ENCODE measurements around the gene CD248. TPM values are rescaled to one million over a fixed set of nuclear protein-coding genes. Genes with fewer than 3 reads are reported as not detected.
"Not testable (repeated sequence)": the region's sequence is repeated elsewhere in the genome, so short reads cannot be mapped to it uniquely, and the experiment has no call there.

Gene CD248
- polyA plus RNA-seq, 1 donor: 52.2 TPM

DNA sequence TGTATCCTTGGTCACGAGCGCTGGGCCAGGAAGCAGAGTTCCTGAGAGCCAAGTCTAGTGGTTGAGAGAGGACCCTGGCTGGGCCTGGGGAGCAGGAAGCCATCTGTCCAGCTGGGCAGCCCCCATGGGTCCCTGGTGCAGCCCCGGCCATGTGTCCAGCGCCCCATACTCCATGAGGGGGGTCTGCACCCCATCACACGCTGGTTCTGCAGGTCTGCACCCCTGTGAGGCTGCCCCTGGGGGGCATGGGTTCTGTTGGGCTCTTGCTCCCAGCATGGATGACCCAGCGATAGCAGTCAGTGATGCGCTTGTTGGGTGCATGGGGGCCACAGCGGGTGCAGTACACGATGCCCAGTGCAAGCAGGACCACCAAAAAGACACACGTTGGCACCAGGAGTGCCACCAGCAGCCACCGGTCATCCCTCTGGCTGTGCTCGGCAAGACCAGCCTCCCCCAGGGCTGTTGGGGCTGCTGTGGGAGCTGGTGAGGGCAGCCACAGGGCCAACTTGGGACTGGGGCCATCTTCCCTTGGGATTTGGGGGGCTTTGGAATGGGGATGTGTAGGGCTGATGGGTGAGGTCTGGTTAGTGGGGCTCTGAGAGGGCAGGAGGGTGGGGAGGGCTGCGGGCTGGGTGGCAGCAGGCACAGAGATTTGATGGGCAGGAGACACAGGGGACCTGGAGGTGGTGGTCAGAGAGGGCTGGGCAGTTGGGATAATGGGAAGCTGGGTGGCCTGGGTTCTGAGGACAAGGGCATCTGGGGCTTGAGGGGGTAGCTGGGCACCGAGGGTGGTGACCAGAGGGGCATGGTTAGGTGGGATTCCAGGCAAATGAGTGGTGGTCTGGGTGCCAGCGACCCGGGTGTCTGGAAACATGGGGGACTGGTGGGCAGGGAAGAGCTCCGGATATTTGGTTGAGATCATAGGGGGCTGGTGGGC, 2.0 kb downstream of the CD248 start:
- DNase-seq: no peak

DNA sequence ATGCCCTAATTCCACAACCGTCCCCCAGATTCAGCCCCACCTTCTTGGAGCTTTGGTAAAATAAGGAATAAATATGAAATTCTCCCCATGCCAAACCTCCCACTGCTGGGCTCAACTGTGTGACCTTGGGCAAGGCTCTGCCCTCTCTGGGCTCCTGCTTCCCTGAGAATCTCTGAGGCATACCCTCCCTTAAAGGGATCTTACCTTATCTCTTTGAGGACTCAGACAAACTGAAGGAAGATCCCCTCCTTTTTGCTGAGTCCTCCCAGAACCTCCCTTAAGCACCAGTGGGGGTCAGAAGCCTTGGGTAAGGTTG, 2.7 kb downstream of the CD248 start:
- no peak for DNase-seq

DNA sequence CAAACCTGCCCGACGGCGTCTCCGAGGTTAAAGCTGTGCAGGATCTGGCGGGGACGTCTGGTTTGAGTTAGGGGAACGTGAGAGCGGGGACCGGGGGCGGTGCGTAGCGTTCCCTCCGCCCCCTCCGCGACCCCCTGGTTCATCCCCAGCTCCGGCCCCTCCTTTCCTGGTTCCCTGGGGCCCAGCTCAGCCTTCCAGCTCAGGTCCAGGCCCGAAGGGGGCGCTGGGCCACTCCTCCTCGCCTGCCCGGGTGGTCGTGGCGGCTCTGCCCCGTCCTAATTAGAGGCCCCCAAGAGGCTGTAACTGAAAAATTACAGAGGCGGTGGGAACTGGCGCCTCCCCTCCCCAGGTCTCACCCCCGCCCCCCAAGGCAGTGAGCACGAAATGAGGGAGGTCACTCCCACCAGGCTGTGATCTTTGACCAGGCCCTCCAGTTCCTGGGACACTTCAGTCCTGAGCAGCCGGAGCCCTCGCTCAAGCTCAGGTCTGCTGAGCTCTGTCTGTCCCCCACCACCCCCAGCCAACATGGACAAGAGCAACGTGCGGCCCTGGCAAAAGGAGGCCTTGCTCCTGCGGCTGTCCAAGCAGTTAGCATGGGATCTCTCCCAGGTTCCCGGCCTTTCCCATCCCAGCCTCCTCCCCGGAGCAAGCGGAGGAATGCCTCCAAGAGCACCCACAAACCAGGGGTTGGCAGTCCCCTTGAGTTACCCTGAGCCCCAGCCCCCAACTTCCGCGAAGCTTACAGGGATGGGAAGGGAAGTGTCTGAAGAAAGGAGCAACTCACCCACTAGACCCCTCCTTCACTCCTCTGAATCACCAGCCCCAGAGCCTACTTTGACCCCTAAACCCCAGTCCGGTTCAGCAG, 3.3 kb downstream of the CD248 start:
- peak; percentile 75 for DNase-seq

DNA sequence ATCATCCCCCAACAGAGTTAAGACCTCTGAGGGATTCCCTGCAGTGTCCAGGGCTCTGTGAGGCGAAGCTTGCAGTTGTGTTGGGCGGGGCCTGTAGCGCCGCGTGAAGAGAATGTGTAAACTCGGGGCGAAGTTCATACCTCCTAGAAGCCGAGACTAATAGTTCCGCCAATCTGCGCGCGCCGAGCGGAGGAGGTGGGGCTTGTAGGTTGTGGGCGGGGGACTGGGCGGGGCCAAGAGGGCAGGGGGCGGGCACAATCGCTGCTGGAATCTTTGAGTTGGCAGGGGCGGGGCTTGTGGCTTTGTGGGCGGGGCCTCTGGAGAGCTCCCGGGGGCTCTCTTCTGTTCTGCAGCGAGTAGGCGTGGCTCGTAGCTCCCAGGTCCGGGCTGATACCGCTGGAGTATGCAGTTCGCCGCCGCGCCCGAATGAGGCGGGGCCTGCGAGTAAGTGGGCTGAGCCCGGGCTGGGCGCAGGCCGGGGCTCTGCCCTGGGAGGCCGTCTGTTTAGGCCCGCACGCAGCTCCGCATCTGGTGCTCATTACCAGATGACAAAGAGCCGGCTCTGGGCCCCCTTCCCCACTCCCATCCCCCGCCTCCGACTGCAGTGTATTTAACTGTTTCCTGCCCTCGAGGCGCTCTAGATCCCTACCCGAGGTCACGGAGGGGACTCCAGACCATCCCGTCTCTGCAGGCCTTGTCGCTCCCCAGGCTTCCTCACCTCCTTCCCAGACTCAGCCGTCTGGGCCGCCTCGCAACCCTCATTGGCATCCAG, 4.1 kb downstream of the CD248 start:
- DNase-seq: peak; percentile 97

DNA sequence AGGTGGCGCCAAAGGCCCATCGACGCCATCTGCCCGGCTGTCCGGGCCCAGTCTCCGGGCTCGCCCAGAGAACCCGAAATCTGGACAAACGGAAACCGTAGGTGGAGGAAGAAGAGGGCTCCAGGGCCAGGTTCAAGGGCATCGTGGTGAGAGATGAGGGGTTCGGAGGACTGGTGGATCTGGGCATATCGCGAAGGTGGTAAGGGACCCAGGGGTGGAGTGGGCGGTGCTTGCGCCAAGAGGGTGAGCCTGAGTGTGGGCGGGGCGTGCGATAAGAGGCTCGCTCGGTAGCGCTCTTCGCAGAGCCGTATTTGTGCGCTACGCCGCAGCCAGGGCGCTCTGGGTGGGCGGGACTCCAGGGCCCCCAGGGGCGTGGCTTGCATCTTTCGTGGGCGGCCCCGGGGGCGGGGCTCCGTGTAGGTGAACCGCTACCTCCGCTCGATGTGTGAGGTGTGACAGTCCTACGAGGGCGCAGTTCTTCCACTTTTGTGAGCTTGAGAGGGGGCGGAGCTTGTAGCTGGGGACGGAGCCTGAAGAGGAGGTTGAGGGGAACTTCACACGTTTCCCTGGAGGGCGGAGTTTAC, 4.8 kb downstream of the CD248 start:
- peak; percentile 88 for DNase-seq

DNA sequence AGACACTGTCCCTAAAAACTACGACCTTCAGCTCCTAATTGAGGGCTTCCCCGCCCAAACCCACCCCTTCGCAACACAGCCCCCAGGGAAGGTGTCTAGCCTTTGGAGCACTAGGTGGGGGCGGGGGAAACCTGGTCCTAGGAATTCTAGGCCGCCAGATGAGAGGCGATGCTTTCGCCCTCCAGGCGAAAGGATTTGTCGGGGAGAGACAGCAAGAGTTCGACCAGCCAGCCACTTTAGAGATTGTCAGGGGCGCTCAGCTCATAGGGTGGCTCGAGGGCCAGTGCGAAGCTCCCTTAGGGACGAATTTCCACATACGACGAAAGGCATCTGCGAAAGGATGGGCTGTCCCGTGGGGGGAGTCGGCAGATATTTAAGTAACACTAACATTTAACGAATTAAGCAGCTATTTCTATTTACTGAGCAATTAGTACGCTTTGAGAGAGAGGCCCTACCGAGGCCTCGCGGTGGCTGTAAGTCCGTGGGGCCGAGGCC, 5.3 kb downstream of the CD248 start:
- no peak for DNase-seq

DNA sequence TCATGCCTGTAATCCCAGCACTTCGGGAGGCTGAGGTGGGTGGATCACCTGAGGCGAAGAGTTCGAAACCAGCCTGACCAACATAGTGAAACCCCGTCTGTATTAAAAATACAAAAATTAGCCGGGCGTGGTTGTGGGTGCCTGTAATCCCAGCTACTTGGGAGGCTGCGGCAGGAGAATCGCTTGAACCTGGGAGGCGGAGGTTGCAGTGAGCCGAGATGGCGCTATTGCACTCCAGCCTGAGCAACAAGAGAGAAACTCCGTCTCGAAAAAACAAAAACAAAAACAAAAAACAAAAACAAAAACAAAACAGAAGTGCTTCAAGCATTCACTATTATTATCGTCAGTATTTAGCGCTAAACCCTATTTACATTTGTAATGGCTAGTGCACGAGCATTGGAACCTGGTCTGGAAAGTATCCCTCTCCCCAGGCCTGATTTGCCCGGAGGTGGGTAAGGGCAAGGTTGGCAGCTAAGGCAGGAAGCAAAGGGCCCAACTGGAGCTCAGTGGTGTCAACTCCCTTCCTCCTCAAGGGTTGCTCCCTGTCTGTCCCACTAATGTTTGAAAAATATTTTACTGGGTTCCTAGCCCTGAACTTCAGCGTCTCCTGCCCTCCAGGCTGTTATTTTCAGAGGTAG, 5.9 kb downstream of the CD248 start:
- not testable (repeated sequence) for DNase-seq

DNA sequence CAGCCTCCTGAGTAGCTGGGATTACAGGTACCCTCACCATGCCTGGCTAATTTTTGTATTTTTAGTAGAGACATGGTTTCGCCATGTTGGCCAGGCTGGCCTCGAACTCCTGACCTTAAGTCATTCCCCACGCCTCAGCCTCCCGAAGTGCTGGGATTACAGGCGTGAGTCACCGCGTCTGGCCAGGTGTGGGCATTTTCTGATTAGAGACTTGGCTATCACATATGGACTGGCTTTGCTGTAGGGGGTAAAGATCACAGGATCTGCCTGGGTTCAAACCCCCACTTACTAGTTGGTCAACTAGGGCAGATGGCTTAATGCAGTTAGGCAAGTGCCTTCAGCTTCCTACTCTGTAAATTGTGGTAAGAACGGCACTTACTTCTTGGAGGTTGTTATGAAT, 6.5 kb downstream of the CD248 start:
- DNase-seq: no peak

DNA sequence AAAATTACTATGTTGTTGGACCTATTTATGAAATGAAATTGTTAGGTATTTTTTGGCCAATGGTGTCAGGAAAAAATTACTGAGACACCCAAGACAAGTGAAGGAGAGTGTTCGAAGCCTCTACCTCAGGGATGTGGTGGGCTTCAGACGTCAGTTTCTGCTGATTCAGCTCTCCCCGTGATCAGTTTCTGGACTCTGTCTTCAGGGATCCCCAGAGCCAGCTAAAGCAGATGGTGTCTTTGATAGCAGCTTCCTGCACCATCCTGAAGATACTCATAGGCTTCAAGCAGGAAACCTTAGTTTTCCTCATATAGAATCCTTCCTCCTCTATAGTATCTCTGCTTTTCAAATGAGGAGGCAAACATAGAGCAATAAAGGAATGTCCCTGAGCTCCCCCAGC, 7.4 kb downstream of the CD248 start:
- no peak for DNase-seq

DNA sequence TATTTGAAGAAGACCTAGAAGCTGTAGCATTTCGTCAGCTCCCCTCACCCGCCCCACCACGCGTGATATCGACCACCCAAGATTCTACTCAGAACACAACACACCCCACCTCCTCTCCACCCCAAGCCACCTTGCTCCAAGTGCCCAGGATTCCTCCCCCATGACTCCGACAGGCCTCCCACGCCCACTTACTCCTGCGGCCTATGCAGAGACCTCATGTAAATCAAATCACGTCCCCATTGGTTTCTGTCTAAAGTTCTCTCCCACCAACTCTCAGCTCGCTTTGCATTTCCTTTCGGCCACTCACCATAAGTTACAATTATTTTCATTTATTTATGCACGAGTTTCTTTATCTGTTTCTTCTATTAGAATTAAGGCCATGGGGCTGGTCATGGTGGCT, 14.2 kb downstream of the CD248 start:
- no peak for DNase-seq

DNA sequence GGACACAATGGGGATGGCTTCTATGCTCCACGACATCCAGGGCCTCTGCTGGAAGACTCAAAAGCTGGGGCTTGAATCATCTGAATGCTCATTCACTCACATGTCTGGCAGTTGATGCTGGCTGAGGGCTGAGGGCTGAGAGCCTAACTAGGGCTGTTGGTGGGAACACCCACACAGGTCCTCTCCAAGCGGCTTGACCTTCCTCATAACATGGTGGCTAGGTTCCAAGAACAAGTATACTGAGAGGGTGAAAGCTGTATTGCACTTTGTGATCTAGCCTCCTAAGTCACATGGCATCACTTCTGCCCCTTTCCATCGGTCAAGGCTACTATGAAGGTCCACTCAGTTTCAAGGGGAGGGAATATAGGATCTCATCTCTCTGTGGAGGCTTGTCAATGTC, 17.7 kb downstream of the CD248 start:
- no peak for DNase-seq

DNA sequence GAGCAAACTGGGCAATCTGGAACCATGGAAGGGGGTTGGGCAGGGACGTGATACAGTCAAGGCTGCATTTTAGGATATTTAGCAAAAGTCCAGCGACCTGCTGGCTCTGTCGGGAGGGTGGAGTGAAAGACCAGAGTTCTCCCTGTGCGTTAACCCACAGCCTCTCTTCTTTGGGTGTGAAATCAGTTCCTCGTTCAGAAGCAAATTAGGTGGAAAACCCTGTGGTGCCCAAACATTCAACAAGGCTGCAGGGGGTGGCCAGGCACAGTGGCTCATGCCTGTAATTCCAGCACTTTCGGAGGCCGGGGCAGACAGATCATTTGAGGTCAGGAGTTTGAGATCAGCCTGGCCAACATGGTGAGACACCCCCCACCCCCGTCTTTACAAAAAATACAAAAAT, 19.2 kb downstream of the CD248 start:
- no peak for DNase-seq

DNA sequence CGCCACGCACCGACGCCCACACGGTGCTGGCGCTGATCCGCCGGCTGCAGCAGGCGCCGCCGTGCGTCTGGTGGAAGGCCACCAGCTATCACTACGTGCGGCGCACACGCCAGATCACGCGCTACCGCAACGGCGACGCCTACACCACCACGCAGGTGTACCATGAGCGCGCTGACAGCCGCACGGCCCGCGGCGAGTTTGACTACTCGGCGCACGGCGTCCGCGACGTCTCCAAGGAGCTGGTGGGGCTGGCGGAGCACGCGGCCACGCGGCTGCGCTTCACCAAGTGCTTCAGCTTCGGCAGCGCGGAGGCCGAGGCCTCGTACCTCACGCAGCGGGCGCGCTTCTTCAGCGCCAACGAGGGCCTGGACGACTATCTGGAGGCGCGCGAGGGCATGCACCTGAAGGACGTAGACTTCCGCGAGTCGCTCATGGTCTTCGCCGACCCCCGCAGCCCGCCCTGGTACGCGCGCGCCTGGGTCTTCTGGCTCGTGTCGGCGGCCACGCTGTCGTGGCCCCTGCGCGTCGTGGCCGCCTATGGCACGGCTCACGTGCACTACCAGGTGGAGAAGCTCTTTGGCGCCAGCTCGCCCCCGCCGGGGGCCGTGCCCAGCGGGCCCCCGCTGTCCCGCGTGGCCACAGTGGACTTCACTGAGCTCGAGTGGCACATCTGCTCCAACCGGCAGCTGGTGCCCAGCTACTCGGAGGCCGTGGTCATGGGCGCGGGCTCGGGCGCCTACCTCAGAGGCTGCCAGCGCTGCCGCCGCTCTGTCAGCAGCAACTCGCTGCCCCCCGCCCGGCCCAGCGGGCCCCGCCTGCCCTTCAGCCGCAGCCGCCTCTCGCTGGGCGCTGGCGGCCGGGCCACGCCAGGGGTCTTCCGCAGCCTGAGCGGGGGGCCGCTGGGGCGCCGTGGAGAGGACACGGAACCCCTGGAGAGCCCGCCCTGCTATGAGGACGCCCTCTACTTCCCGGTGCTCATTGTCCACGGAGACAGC, 21.9 kb downstream of the CD248 start:
- no peak for DNase-seq

DNA sequence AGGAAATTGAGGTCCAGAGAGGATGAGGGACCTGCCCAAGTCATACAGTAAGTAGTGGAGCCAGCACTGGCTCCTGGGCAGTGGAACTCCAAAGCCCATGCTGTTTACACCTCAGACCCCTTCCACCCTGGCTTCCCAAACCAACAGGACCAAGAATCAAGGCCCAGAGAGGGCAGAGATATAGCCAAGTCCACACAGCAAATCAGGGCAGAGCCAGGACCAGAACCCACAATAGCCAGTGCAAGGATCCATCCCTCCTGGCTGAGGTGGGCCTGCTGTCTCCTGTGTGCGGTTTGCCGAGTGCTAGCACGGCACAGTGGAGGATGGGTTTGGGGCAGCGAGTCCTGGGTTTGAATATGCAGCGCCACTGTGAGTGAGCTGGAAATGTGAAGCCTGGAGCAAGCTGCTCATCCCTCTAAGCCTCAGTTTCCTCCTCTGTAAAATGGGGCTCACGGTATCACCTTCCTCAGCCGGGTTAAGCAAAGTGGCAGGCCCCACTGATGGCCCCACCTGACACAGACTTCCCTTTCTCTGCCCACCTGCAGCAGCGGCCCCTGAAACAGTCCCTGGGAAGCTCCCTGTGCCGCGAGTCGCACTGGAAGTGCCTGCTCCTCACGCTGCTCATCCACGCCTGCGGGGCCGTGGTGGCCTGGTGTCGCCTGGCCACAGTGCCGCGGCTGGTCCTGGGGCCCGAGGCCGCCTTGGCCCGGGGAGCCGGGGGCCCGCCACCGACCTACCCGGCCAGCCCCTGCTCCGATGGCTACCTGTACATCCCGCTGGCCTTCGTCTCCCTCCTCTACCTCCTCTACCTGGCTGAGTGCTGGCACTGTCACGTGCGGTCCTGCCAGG, 22.8 kb downstream of the CD248 start:
- no peak for DNase-seq

DNA sequence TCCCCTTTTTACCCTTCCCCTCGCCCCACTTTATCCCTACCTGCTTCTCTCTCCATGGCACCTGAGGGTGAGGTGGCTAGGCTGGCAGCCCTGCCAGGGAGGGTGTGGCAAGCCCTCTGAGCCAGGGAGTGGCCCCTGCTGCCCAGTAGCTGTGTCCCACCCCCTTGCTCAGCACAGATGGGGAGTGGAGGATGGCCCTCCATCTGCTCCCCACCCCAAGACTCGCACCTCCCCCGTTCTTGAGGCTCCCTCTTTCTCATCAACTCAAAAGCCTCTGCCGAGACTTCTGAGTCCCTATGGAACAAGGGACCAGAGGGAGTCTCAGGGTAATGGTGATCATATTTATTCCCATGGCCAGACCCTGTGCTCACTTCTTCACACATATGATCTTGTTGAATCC, 23.5 kb downstream of the CD248 start:
- no peak for DNase-seq

DNA sequence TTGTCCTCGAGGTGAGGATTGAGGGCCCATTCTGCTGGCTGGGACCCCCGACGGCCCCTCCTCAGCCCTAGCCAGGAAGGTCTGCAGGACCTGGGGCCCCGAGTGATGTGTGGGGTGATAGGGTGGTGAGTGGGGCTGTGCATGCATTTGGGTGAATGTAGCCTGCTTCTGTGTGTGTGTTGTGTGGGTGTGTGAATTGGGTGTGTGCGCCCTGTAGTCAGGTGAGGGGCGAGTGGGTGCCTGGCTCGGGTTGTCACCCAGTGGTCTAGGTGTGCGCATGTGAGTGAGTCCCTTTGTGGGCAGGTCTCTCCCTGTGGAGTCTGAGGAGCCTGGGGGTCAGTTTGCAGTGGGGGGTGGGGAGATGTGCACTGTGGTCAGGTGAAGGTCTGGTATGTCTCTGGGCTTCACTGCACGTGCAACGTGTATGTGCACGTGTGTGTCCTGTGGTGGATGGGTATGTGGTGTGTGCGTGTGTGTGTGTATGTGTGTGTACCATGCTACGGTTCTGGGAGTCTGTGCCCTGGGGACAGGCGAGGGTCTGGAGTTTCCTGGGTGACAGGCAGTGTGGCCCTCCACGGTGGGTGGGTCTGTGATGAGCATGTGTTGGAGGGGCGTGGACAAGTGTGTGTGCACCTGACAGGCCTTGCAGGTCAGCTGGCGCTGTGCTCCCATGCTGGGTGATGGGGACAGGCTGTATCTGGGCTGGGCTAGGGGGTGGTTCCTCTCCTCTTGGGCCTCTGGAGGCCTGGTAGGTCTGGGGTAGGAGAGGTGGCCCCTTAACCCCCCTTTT, 24.1 kb downstream of the CD248 start:
- no peak for DNase-seq

DNA sequence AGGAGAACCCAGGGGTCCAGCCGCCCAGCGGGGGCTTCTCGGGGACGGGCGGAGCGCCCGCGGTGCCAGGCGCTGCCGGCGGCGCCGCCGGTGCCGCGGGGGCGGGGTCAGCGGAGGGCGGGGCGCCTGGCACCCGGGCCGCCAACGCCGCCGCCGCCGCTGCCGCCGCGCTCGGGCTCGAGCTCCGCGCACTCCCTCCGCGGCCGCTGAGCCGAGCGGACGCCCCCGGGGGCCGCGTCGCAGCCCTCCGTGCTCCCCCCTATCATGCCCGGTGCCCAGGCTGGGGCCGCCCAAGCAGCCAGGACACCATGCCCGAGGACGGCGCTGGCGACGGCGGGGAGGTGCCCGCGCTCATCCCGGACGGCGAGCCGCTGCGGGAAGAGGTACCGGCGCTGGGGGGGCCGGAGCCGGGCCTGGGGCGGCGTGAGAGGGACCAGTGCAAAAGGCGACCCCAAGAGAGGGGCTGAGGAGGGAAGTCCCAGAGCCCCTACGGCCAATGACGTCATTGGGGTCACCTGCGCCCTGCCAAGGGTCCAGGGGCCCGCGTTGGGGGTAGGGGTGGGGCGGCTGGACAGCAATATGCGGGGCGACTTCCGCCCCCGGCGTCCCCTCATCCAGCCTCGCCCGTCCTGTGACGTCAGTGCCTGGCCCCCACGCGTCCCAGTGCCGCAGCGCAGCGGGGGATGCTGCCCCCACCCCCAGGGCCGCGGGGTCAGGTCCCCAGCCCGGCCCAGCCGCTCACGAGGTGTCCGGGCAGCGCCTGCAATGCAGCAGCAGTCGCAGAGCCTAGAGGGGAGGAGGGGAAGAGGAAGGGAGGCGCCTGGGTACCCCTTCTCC, 24.9 kb downstream of the CD248 start, which contains the start of gene TMEM151A:
TMEM151A (plus strand) TSS at position 189 of the 837 bp plus-strand sequence; CDS start at position 309, 120 bp downstream.
- DNase-seq: no peak

Data from left kidney (tissue), 2 donors.